ENCODE data around the gene UBN1. TPM values are rescaled to one million over a fixed set of nuclear protein-coding genes. Genes with fewer than 3 reads are reported as not detected.

Gene UBN1
- total RNA-seq, 2 experiments from 2014 or later: 45.7 to 45.8 TPM

GRCh38 chr16:4891097-4891885 is 44.0 kb downstream of the UBN1 start:
- DNase-seq (no peak), ATAC-seq (ENCODE audit: poor library complexity) (no peak)
- H3K27me3 Mint-ChIP-seq: no peaks in the 10 kb centered on the region
- peaks cover 2% of the 10 kb centered on the region for H3K36me3 Mint-ChIP-seq (ENCODE audit: low read depth)
- Histone ChIP-seq H3K9me3 (ENCODE audit: control insufficient read depth in 1 of 2, insufficient read depth in 1 of 2, low read length in 2 of 2) (no peaks in the 10 kb centered on the region), H3K36me3 (ENCODE audit: insufficient read depth, low read length) (peaks cover 1% of the 10 kb centered on the region), H3K4me1 (ENCODE audit: insufficient read depth, low read length) (no peaks in the 10 kb centered on the region), H3K4me3 (ENCODE audit: low read length) (no peak overlapping the region), H3K27me3 (ENCODE audit: control insufficient read depth in 1 of 2, insufficient read depth in 2 of 2, low read length in 2 of 2) (no peaks in the 10 kb centered on the region), H3K27ac (ENCODE audit: low read depth in 1 of 2, low read length in 2 of 2) (no peak overlapping the region)
- no peak overlapping the region for H3K27ac Mint-ChIP-seq
- H3K9me3 Mint-ChIP-seq: no peaks in the 10 kb centered on the region
- H3K4me3 Mint-ChIP-seq: no peak overlapping the region
- ChIA-PET POLR2A (no interaction called here), CTCF (interaction anchor here (1.2 kb wide), 1 partner anchor 15 kb away, joined by 3 read pairs; no protein-coding TSS in a partner anchor)
- TF ChIP-seq CTCF (IDR thresholded peaks at IDR 0.05): no peak
- intact Hi-C loops (cut with DNase I, micrococcal nuclease): no loop called here
- no peaks in the 10 kb centered on the region for H3K4me1 Mint-ChIP-seq (ENCODE audit: low read depth)

- Histone ChIP-seq H3K27ac (ENCODE audit: low read depth in 1 of 2, low read length in 2 of 2) (no peak overlapping the region), H3K4me3 (ENCODE audit: low read length) (no peak overlapping the region), H3K9me3 (ENCODE audit: control insufficient read depth in 1 of 2, insufficient read depth in 1 of 2, low read length in 2 of 2) (no peaks in the 10 kb centered on the region), H3K27me3 (ENCODE audit: control insufficient read depth in 1 of 2, insufficient read depth in 2 of 2, low read length in 2 of 2) (no peaks in the 10 kb centered on the region), H3K4me1 (ENCODE audit: insufficient read depth, low read length) (no peaks in the 10 kb centered on the region), H3K36me3 (ENCODE audit: insufficient read depth, low read length) (no peaks in the 10 kb centered on the region)
- ChIA-PET CTCF (interaction anchor here (1.2 kb wide), 1 partner anchor 15 kb away, joined by 3 read pairs; no protein-coding TSS in a partner anchor), POLR2A (no interaction called here)
- Mint-ChIP-seq H3K9me3 (no peaks in the 10 kb centered on the region), H3K4me3 (no peak overlapping the region), H3K27me3 (no peaks in the 10 kb centered on the region), H3K27ac (no peak overlapping the region), H3K36me3 (ENCODE audit: low read depth) (no peaks in the 10 kb centered on the region), H3K4me1 (ENCODE audit: low read depth) (no peaks in the 10 kb centered on the region)
- no peak for DNase-seq
- intact Hi-C loops (cut with DNase I, micrococcal nuclease): no loop called here
- no peak for TF ChIP-seq CTCF (IDR thresholded peaks at IDR 0.05)
- ATAC-seq (ENCODE audit: poor library complexity): no peak
Measured at GRCh38 chr16:4891886-4892216, 44.6 kb downstream of the UBN1 start.

- CTCF ChIA-PET: no interaction called here
- Mint-ChIP-seq H3K9me3 (no peaks in the 10 kb centered on the region), H3K4me1 (ENCODE audit: low read depth) (no peaks in the 10 kb centered on the region), H3K4me3 (no peak overlapping the region), H3K36me3 (ENCODE audit: low read depth) (no peaks in the 10 kb centered on the region), H3K27me3 (no peaks in the 10 kb centered on the region), H3K27ac (no peak overlapping the region)
- no peak overlapping the region for H3K4me3 ChIP-seq (ENCODE audit: low read length)
- no peak for DNase-seq
- no peaks in the 10 kb centered on the region for H3K27me3 ChIP-seq (ENCODE audit: control insufficient read depth in 1 of 2, insufficient read depth in 2 of 2, low read length in 2 of 2)
- H3K4me1 ChIP-seq (ENCODE audit: insufficient read depth, low read length): no peaks in the 10 kb centered on the region
- no peaks in the 10 kb centered on the region for H3K36me3 ChIP-seq (ENCODE audit: insufficient read depth, low read length)
- ATAC-seq (ENCODE audit: poor library complexity): no peak
- H3K27ac ChIP-seq (ENCODE audit: low read depth in 1 of 2, low read length in 2 of 2): no peak overlapping the region
- intact Hi-C loops (cut with DNase I, micrococcal nuclease): no loop called here
- peaks cover 0 to 4% of the 10 kb centered on the region in 2 experiments for H3K9me3 ChIP-seq (ENCODE audit: control insufficient read depth in 1 of 2, insufficient read depth in 1 of 2, low read length in 2 of 2)
- no peak for TF ChIP-seq CTCF (IDR thresholded peaks at IDR 0.05)
- POLR2A ChIA-PET: no interaction called here
Measured at GRCh38 chr16:4892361-4893102, 45.3 kb downstream of the UBN1 start.

All from CD4-positive, alpha-beta T cell (primary cell).